Measurements from ENCODE around the gene EP300.

EP300 gene

DNA sequence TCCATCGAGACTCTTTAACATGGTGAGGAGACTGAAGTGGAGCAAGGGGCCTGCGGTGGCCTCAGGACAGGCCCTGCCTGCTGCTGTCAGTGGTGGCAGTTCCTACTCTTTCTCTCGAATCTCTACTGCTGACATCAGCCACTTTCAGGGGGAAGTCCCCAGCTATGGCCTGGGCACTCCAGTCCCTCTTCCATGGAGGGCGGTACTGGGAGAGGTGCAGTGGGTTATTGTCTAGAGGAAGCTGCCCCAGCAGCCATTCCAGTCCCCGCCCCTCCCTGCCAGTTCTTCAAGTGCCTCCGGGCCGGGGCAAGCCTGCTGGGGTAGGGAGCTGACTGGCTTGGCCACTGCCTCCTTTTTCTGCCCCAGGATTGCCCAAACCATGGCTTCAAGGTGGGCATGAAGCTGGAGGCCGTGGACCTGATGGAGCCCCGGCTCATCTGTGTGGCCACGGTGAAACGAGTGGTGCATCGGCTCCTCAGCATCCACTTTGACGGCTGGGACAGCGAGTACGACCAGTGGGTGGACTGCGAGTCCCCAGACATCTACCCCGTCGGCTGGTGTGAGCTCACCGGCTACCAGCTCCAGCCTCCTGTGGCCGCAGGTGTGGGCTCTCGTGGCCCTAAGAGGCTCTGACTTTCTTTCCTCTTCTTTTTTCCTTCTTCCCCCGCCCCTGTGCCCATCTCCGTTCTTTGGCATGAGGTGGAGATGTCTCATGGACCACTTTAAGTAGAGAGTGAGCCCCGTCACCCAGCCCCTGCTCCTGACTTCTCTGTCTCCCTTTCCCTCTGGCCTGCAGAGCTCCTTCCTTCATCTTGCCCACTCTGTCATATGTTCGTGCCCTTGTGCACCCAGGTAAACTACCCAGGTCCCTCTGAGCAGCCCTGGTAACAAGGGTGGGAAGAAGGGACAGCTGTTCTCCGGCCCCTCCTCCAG lies 134.6 kb downstream of the EP300 start (continued):
- TF ChIP-seq, protein P1, sequence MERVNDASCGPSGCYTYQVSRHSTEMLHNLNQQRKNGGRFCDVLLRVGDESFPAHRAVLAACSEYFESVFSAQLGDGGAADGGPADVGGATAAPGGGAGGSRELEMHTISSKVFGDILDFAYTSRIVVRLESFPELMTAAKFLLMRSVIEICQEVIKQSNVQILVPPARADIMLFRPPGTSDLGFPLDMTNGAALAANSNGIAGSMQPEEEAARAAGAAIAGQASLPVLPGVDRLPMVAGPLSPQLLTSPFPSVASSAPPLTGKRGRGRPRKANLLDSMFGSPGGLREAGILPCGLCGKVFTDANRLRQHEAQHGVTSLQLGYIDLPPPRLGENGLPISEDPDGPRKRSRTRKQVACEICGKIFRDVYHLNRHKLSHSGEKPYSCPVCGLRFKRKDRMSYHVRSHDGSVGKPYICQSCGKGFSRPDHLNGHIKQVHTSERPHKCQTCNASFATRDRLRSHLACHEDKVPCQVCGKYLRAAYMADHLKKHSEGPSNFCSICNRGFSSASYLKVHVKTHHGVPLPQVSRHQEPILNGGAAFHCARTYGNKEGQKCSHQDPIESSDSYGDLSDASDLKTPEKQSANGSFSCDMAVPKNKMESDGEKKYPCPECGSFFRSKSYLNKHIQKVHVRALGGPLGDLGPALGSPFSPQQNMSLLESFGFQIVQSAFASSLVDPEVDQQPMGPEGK (CRISPR knock-in tag; IDR thresholded peaks at IDR 0.05; ENCODE audit: borderline replicate concordance) = no peak
- TF ChIP-seq ZFP3 (CRISPR knock-in tag; IDR thresholded peaks at IDR 0.05) = no peak
- TF ChIP-seq OSR1 (CRISPR knock-in tag; IDR thresholded peaks at IDR 0.05) = no peak
- TF ChIP-seq, protein P2, sequence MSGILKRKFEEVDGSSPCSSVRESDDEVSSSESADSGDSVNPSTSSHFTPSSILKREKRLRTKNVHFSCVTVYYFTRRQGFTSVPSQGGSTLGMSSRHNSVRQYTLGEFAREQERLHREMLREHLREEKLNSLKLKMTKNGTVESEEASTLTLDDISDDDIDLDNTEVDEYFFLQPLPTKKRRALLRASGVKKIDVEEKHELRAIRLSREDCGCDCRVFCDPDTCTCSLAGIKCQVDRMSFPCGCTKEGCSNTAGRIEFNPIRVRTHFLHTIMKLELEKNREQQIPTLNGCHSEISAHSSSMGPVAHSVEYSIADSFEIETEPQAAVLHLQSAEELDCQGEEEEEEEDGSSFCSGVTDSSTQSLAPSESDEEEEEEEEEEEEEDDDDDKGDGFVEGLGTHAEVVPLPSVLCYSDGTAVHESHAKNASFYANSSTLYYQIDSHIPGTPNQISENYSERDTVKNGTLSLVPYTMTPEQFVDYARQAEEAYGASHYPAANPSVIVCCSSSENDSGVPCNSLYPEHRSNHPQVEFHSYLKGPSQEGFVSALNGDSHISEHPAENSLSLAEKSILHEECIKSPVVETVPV (CRISPR knock-in tag; IDR thresholded peaks at IDR 0.05) = no peak

DNA sequence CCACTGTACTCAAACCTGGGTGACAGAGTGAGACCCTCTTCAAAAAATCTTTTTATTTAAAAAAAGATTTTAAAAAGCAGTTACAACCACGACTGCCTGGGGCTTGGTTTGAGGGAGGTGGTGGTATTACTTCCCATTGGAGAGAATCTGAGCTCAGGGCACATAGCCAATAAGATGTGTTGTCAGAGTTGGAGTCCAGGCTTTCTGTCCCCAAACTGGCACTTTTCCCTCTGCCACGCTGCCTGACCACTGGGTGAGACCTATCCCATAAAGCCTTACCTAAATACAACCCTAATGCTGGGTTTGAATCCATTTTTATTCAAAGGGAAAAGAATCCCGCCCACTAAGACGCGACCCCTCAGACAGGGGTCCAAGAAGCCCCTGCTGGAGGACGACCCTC lies 136.8 kb downstream of the EP300 start:
- no peak for TF ChIP-seq OSR1 (CRISPR knock-in tag; IDR thresholded peaks at IDR 0.05)
- ATAC-seq = no peak

Data from SK-N-SH treated with all-trans-retinoic acid at 6 μM for 48 hours (cell line).